Liver (tissue), 9 donors: ENCODE data around the gene SPATS2. TPM values are rescaled to one million over a fixed set of nuclear protein-coding genes. Genes with fewer than 3 reads are reported as not detected.

ENCODE experiments used
- DNase-seq: peaks from one replicate; pipeline ENCODE4 v3.0.0-alpha.2; 2017; ENCODE audit warnings: low spot score
- H3K27ac ChIP-seq, 2 donors: one replicate each; pipeline ENCODE4 v1.7.0; 2013; ENCODE audit warnings: inconsistent platforms in 2 of 2, low read length in 2 of 2, control low read depth in 1 of 2, low read depth in 1 of 2, mild to moderate bottlenecking in 1 of 2
- H3K27me3 ChIP-seq, 4 donors: one replicate each; pipeline versions ENCODE4 v1.6.1 to v1.7.0; 2013; ENCODE audit warnings: low read length in 3 of 4, inconsistent platforms in 1 of 4, mild to moderate bottlenecking in 1 of 4, moderate library complexity in 1 of 4; ENCODE audit not compliant: control insufficient read depth in 4 of 4, insufficient read depth in 4 of 4
- H3K36me3 ChIP-seq, 4 donors: one replicate each; pipeline versions ENCODE4 v1.6.1 to v1.7.0; 2013; ENCODE audit warnings: low read length in 3 of 4, mild to moderate bottlenecking in 3 of 4, low read depth in 1 of 4, moderate library complexity in 1 of 4; ENCODE audit not compliant: control insufficient read depth in 4 of 4, insufficient read depth in 3 of 4
- H3K4me1 ChIP-seq, 4 donors: one replicate each; pipeline versions ENCODE4 v1.6.1 to v1.7.0; 2013; ENCODE audit warnings: low read length in 3 of 4, mild to moderate bottlenecking in 3 of 4, moderate library complexity in 1 of 4; ENCODE audit not compliant: control insufficient read depth in 4 of 4, insufficient read depth in 4 of 4
- H3K4me3 ChIP-seq, 3 donors: one replicate each; pipeline versions ENCODE4 v1.6.1 to v1.7.0; 2013; ENCODE audit warnings: low read length in 3 of 3, control low read depth in 1 of 3, low read depth in 1 of 3, mild to moderate bottlenecking in 1 of 3
- H3K9ac ChIP-seq, 2 donors: one replicate each; pipeline ENCODE4 v1.7.0; 2013; ENCODE audit warnings: low read length in 2 of 2, mild to moderate bottlenecking in 2 of 2, moderate library complexity in 2 of 2, control low read depth in 1 of 2, low read depth in 1 of 2
- H3K9me3 ChIP-seq, 4 donors: one replicate each; pipeline versions ENCODE4 v1.6.1 to v1.7.0; 2013; ENCODE audit warnings: low read length in 3 of 4; ENCODE audit not compliant: control insufficient read depth in 4 of 4
- EGR1 ChIP-seq, 2 donors: IDR thresholded peaks; 2 replicates each; pipeline ENCODE4 v1.6.1; 2016 to 2018; ENCODE audit warnings: antibody characterized with exemption in 2 of 2, low read depth in 2 of 2
- FOXA1 ChIP-seq: IDR thresholded peaks from 2 replicates; pipeline ENCODE4 v1.6.1; 2016; ENCODE audit warnings: antibody characterized with exemption
- FOXA2 ChIP-seq: IDR thresholded peaks from 2 replicates; pipeline ENCODE4 v1.6.1; 2016; ENCODE audit warnings: antibody characterized with exemption
- GABPA ChIP-seq, 2 donors: IDR thresholded peaks in 1 of 2; conservative IDR thresholded peaks in 1 of 2; 2 replicates each; pipeline ENCODE4 v1.6.1; 2016; ENCODE audit warnings: antibody characterized with exemption in 2 of 2, mild to moderate bottlenecking in 1 of 2, moderate library complexity in 1 of 2
- HNF4A ChIP-seq, 2 donors: conservative IDR thresholded peaks; 2 replicates each; pipeline ENCODE4 v1.6.1; 2016; ENCODE audit warnings: antibody characterized with exemption in 2 of 2, mild to moderate bottlenecking in 2 of 2
- HNF4G ChIP-seq: IDR thresholded peaks from 2 replicates; pipeline ENCODE4 v1.6.1; 2016; ENCODE audit warnings: antibody characterized with exemption
- JUND ChIP-seq, 2 donors: IDR thresholded peaks; 2 replicates each; pipeline ENCODE4 v1.6.1; 2016; ENCODE audit warnings: antibody characterized with exemption in 2 of 2
- NR2F2 ChIP-seq: IDR thresholded peaks from 2 replicates; pipeline ENCODE4 v1.6.1; 2016; ENCODE audit warnings: antibody characterized with exemption
- RAD21 ChIP-seq, 2 donors: IDR thresholded peaks; 2 replicates each; pipeline ENCODE4 v1.6.1; 2016; ENCODE audit warnings: antibody characterized with exemption in 2 of 2, mild to moderate bottlenecking in 2 of 2
- RXRA ChIP-seq, 2 donors: IDR thresholded peaks; 2 replicates each; pipeline ENCODE4 v1.6.1; 2017 to 2018; ENCODE audit warnings: antibody characterized with exemption in 2 of 2, mild to moderate bottlenecking in 1 of 2
- SP1 ChIP-seq: IDR thresholded peaks from 2 replicates; pipeline ENCODE4 v1.6.1; 2018; ENCODE audit warnings: antibody characterized with exemption, mild to moderate bottlenecking
- TAF1 ChIP-seq: conservative IDR thresholded peaks from 2 replicates; pipeline ENCODE4 v1.6.1; 2016; ENCODE audit warnings: antibody characterized with exemption, mild to moderate bottlenecking
- YY1 ChIP-seq: IDR thresholded peaks from 2 replicates; pipeline ENCODE4 v1.6.1; 2016; ENCODE audit warnings: antibody characterized with exemption, mild to moderate bottlenecking
- WGBS: extraction: QIAGEN DNeasy Blood & Tissue Kit; methylation state at CpG from one replicate; pipeline ENCODE4 v1.1.7; 2013; 5-methylcytosine and 5-hydroxymethylcytosine counted together
- polyA plus RNA-seq, 2 donors: library from polyadenylated mRNA; stranded (reverse) in 1 of 2; unstranded in 1 of 2; fragments of 200-250 nt in 1 of 2; fragments of >200 nt in 1 of 2; fragmentation: Nextera tagmentation in 1 of 2; extraction: Ambion mirVana in 1 of 2; gene quantifications; one replicate each; pipeline versions ENCODE4 v1.2.1 to v1.2.3, GENCODE V29; 2013 to 2015
- total RNA-seq, 2 donors: library from RNA; depleted of rRNA; stranded (reverse); fragments of >200 nt; gene quantifications; one replicate each; pipeline ENCODE4 v1.2.3, GENCODE V29; 2014
- TF ChIP-seq, protein P1 (sequence below): IDR thresholded peaks from 2 replicates; pipeline ENCODE4 v1.6.1; 2016; ENCODE audit warnings: antibody characterized with exemption
- TF ChIP-seq, protein P2 (sequence below): IDR thresholded peaks from 2 replicates; pipeline ENCODE4 v1.6.1; 2016; ENCODE audit warnings: antibody characterized with exemption
- TF ChIP-seq, protein P3 (sequence below): fragments of 150-350 bp; IDR thresholded peaks from 2 replicates; pipeline ENCODE4 v1.5.1; 2017; ENCODE audit warnings: improper control_type of control experiment, low read depth, low read length; ENCODE audit not compliant: missing input control
- TF ChIP-seq, protein P4 (sequence below): IDR thresholded peaks from 2 replicates; pipeline ENCODE4 v1.6.1; 2016; ENCODE audit warnings: antibody characterized with exemption
- TF ChIP-seq, protein P5 (sequence below): IDR thresholded peaks from 2 replicates; pipeline ENCODE4 v1.6.1; 2016; ENCODE audit warnings: antibody characterized with exemption, mild to moderate bottlenecking
- donor health status: healthy.
- donor health status: healthy.
- donor health status: healthy.
- donor health status: healthy.
- donor health status: healthy.

SPATS2 gene
- total and polyA plus RNA-seq, 4 donors, result 2.4 to 5.2 (median 4.5) TPM

DNA sequence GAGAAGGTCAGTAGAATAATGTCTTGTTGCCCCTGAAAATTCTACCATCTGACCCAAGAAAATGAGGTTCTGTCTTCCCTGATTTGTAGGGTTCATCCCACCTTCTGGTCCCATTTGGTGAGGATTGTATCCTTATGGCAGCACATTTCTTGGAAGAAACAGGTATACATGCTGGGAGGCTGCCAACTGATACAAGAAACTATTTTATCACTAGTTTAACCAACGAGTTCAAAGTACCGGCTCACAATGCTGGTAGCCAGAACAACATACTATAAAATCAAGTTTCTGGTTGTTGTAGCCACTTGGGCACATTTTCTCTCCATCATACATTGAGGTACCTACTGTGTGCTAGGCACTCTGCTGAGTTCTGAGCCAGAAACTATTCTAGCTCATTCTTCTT is 164.5 kb downstream of the SPATS2 start:
- no peaks in the 10 kb centered on the region for H3K4me1 ChIP-seq

DNA sequence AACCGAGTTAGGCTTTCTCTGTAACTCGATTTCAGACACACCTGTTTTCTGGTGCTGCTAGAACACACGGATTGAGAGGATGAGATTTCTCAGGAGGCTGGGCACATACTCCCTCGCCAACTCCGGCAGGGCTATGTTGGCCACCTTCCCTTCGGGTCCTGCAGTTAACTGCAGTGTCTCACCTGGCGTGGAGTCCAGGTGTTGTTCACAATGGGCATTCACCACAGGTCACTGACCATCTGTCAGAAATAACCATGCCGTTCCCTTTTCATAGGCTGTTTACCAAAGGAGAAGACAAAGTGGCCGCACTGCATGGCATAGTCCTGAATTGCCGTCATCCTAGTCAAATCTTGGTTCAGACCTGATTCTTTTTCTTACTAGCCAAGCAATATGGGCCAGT is 166.1 kb downstream of the SPATS2 start:
- H3K27ac ChIP-seq, result no peak overlapping the region
- no peak overlapping the region for H3K4me3 ChIP-seq
- WGBS, result 92% methylated on average over 10 of the region's 10 CpGs
- H3K9me3 ChIP-seq, result no peaks in the 10 kb centered on the region
- H3K4me1 ChIP-seq, result peaks cover 5 to 10% (median 10%) of the 10 kb centered on the region in 4 donors
- peak; percentile 1 for DNase-seq
- H3K36me3 ChIP-seq, result no peaks in the 10 kb centered on the region
- peaks cover 0 to 6% (median 4%) of the 10 kb centered on the region in 4 donors for H3K27me3 ChIP-seq
- H3K9ac ChIP-seq, result no peak overlapping the region
- TF ChIP-seq FOXA1, result no peak
- TF ChIP-seq JUND (IDR thresholded peaks at IDR 0.05), result no peak
- no peak for TF ChIP-seq HNF4G
- no peak for TF ChIP-seq YY1
- no peak for TF ChIP-seq NR2F2
- TF ChIP-seq, protein P1, sequence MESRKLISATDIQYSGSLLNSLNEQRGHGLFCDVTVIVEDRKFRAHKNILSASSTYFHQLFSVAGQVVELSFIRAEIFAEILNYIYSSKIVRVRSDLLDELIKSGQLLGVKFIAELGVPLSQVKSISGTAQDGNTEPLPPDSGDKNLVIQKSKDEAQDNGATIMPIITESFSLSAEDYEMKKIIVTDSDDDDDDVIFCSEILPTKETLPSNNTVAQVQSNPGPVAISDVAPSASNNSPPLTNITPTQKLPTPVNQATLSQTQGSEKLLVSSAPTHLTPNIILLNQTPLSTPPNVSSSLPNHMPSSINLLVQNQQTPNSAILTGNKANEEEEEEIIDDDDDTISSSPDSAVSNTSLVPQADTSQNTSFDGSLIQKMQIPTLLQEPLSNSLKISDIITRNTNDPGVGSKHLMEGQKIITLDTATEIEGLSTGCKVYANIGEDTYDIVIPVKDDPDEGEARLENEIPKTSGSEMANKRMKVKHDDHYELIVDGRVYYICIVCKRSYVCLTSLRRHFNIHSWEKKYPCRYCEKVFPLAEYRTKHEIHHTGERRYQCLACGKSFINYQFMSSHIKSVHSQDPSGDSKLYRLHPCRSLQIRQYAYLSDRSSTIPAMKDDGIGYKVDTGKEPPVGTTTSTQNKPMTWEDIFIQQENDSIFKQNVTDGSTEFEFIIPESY, result no peak
- TF ChIP-seq RXRA (IDR thresholded peaks at IDR 0.05), result no peak
- TF ChIP-seq, protein P2, sequence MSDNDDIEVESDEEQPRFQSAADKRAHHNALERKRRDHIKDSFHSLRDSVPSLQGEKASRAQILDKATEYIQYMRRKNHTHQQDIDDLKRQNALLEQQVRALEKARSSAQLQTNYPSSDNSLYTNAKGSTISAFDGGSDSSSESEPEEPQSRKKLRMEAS, result no peak

More for the DNA sequence above, 164.5 kb downstream of the SPATS2 start:
- Histone ChIP-seq H3K9me3 (no peaks in the 10 kb centered on the region), H3K27me3 (peaks cover 0 to 5% (median 2%) of the 10 kb centered on the region in 4 donors), H3K4me3 (no peak overlapping the region), H3K9ac (no peak overlapping the region), H3K27ac (no peak overlapping the region), H3K36me3 (peaks cover 0 to 2% (median 0%) of the 10 kb centered on the region in 4 donors)
- 70% methylated on average over 2 of the region's 2 CpGs for WGBS
- no peak for DNase-seq
- TF ChIP-seq HNF4A (conservative IDR thresholded peaks at IDR 0.05), result no peak
- TF ChIP-seq FOXA1, result no peak
- TF ChIP-seq FOXA2, result no peak
- TF ChIP-seq GABPA (IDR thresholded peaks at IDR 0.05 in 1 of 2, conservative IDR thresholded peaks at IDR 0.05 in 1 of 2), result no peak
- TF ChIP-seq, protein P3, sequence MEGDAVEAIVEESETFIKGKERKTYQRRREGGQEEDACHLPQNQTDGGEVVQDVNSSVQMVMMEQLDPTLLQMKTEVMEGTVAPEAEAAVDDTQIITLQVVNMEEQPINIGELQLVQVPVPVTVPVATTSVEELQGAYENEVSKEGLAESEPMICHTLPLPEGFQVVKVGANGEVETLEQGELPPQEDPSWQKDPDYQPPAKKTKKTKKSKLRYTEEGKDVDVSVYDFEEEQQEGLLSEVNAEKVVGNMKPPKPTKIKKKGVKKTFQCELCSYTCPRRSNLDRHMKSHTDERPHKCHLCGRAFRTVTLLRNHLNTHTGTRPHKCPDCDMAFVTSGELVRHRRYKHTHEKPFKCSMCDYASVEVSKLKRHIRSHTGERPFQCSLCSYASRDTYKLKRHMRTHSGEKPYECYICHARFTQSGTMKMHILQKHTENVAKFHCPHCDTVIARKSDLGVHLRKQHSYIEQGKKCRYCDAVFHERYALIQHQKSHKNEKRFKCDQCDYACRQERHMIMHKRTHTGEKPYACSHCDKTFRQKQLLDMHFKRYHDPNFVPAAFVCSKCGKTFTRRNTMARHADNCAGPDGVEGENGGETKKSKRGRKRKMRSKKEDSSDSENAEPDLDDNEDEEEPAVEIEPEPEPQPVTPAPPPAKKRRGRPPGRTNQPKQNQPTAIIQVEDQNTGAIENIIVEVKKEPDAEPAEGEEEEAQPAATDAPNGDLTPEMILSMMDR, result no peak
- TF ChIP-seq, protein P4, sequence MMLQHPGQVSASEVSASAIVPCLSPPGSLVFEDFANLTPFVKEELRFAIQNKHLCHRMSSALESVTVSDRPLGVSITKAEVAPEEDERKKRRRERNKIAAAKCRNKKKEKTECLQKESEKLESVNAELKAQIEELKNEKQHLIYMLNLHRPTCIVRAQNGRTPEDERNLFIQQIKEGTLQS, result no peak
- TF ChIP-seq SP1, result no peak
- TF ChIP-seq EGR1 (IDR thresholded peaks at IDR 0.05; ENCODE audit: low read depth in 2 of 2), result no peak
- no peak for TF ChIP-seq JUND (IDR thresholded peaks at IDR 0.05)
- TF ChIP-seq RAD21 (IDR thresholded peaks at IDR 0.05), result no peak
- TF ChIP-seq, protein P5, sequence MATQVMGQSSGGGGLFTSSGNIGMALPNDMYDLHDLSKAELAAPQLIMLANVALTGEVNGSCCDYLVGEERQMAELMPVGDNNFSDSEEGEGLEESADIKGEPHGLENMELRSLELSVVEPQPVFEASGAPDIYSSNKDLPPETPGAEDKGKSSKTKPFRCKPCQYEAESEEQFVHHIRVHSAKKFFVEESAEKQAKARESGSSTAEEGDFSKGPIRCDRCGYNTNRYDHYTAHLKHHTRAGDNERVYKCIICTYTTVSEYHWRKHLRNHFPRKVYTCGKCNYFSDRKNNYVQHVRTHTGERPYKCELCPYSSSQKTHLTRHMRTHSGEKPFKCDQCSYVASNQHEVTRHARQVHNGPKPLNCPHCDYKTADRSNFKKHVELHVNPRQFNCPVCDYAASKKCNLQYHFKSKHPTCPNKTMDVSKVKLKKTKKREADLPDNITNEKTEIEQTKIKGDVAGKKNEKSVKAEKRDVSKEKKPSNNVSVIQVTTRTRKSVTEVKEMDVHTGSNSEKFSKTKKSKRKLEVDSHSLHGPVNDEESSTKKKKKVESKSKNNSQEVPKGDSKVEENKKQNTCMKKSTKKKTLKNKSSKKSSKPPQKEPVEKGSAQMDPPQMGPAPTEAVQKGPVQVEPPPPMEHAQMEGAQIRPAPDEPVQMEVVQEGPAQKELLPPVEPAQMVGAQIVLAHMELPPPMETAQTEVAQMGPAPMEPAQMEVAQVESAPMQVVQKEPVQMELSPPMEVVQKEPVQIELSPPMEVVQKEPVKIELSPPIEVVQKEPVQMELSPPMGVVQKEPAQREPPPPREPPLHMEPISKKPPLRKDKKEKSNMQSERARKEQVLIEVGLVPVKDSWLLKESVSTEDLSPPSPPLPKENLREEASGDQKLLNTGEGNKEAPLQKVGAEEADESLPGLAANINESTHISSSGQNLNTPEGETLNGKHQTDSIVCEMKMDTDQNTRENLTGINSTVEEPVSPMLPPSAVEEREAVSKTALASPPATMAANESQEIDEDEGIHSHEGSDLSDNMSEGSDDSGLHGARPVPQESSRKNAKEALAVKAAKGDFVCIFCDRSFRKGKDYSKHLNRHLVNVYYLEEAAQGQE, result no peak
- TF ChIP-seq HNF4G, result no peak
- no peak for TF ChIP-seq TAF1
- TF ChIP-seq, protein P1, result no peak
- TF ChIP-seq NR2F2, result no peak
